ENCODE data around the gene COPS6.
"Not testable (repeated sequence)": the region's sequence is repeated elsewhere in the genome, so short reads cannot be mapped to it uniquely, and the experiment has no call there.

COPS6 gene

GRCh38 chr7:100127866-100128636 is 39.3 kb downstream of the COPS6 start:
- DNase-seq (ENCODE audit: low read depth): no peak

- DNase-seq (ENCODE audit: low read depth): no peak
These were observed 39.8 kb downstream of the COPS6 start for GRCh38 chr7:100128637-100128963.

GRCh38 chr7:100130220-100130607 is 41.4 kb downstream of the COPS6 start:
- not testable (repeated sequence) for DNase-seq (ENCODE audit: low read depth)

GRCh38 chr7:100130608-100131453 is 42.1 kb downstream of the COPS6 start:
- peak; percentile 74 for DNase-seq (ENCODE audit: low read depth)

- no peak for DNase-seq (ENCODE audit: low read depth)
These were observed 43.4 kb downstream of the COPS6 start for GRCh38 chr7:100132126-100132525.

GRCh38 chr7:100132697-100133151 is 44.0 kb downstream of the COPS6 start:
- peak; percentile 44 for DNase-seq (ENCODE audit: low read depth)

- no peak for DNase-seq (ENCODE audit: low read depth)
These were observed 49.3 kb downstream of the COPS6 start for GRCh38 chr7:100137851-100138760.

GRCh38 chr7:100141555-100141949 is 52.8 kb downstream of the COPS6 start:
- DNase-seq (ENCODE audit: low read depth): no peak
